HepG2 (cell line): ENCODE results near the gene SLC25A46. TPM values are rescaled to one million over a fixed set of nuclear protein-coding genes. Genes with fewer than 3 reads are reported as not detected.

Source experiments
- ATAC-seq: fragments of 200-7000 bp; cut with Tn5 transposase; 3 replicates; pipeline ENCODE4 v1.9.1; 2020; ENCODE audit warnings: mild to moderate bottlenecking, moderate library complexity
- BruUV-seq: library from RNA; stranded (reverse); fragments of 400-500 nt; replicated peaks from 2 replicates; lab custom pipeline; 2021; lab: Mats Ljungman, UMichigan
- CTCF ChIA-PET: fragments of 300-600 bp; formaldehyde crosslinking; extraction: SDS; loops from one replicate; lab custom pipeline; 2021; ENCODE audit warnings: low total read pairs, inconsistent platforms, low intra/inter-chr PET ratio; lab: Yijun Ruan, JAX
- POLR2A ChIA-PET: fragments of 350-600 bp; sonication (Branson Sonifier 250); formaldehyde crosslinking; loops from one replicate; lab custom pipeline; 2020; ENCODE audit warnings: antibody characterized with exemption, inconsistent platforms; lab: Yijun Ruan, JAX
- DNase-seq: peaks from one replicate; pipeline ENCODE4 v3.0.0-alpha.2; 2015; ENCODE audit warnings: low spot score
- FAIRE-seq: peaks from 3 replicates; lab custom pipeline; 2011; peaks lifted over from hg19 to GRCh38; lab: Jason Lieb, UNC
- H2AFZ ChIP-seq: one replicate; pipeline ENCODE4 v1.6.1; 2011; ENCODE audit warnings: low read length, inconsistent platforms
- H3K27ac ChIP-seq: fragments of 300-600 bp; 3 replicates; pipeline ENCODE4 v1.8.0; 2011; ENCODE audit warnings: mixed run types, mild to moderate bottlenecking, mixed read lengths, low read length, inconsistent platforms; ENCODE audit not compliant: insufficient read depth; ENCODE audit errors: extremely low read length
- H3K27me3 ChIP-seq, 2 experiments: fragments of 200-600 bp in 1 of 2; 2 replicates in 1 of 2; 3 replicates in 1 of 2; pipeline versions ENCODE4 v1.6.0 to v1.8.0; 2011; ENCODE audit warnings: low read length in 2 of 2, mild to moderate bottlenecking in 2 of 2, moderate library complexity in 2 of 2, inconsistent platforms in 1 of 2; ENCODE audit not compliant: insufficient read depth in 2 of 2, control insufficient read depth in 1 of 2
- H3K36me3 ChIP-seq, 2 experiments: fragments of 200-600 bp in 1 of 2; replicated peaks in 1 of 2; 2 replicates in 1 of 2; 3 replicates in 1 of 2; pipeline versions ENCODE4 v1.5.1 to v1.8.0; 2011; ENCODE audit warnings: low read length in 2 of 2, inconsistent platforms in 1 of 2; ENCODE audit not compliant: insufficient read depth in 2 of 2, control insufficient read depth in 1 of 2
- H3K4me1 ChIP-seq: 2 replicates; pipeline ENCODE4 v1.5.1; 2012; ENCODE audit warnings: low read length, inconsistent platforms; ENCODE audit not compliant: insufficient read depth
- H3K4me2 ChIP-seq: 2 replicates; pipeline ENCODE4 v1.6.0; 2011; ENCODE audit warnings: low read depth, low read length, inconsistent platforms
- H3K4me3 ChIP-seq, 3 experiments: fragments of 200-600 bp in 1 of 3; sonication (generic), shearing (Covaris generic) in 1 of 3; replicated peaks in 1 of 3; 2 replicates each; pipeline ENCODE4 v1.5.1; 2011 to 2016; ENCODE audit warnings: low read length in 3 of 3, inconsistent platforms in 2 of 3, low read depth in 2 of 3, mild to moderate bottlenecking in 2 of 3, control low read depth in 1 of 3, mixed read lengths in 1 of 3; ENCODE audit not compliant: insufficient read depth in 1 of 3
- H3K79me2 ChIP-seq: one replicate; pipeline ENCODE4 v1.6.1; 2011; ENCODE audit warnings: low read length, inconsistent platforms; ENCODE audit not compliant: insufficient read depth
- H3K9ac ChIP-seq: 2 replicates; pipeline ENCODE4 v1.6.0; 2011; ENCODE audit warnings: mild to moderate bottlenecking, low read depth, low read length, inconsistent platforms; ENCODE audit not compliant: insufficient read depth
- H3K9me3 ChIP-seq: 2 replicates; pipeline ENCODE4 v1.5.1; 2012; ENCODE audit warnings: mild to moderate bottlenecking, low read length
- H4K20me1 ChIP-seq: 2 replicates; pipeline ENCODE4 v1.6.0; 2011; ENCODE audit warnings: inconsistent platforms, mild to moderate bottlenecking, low read length, moderate library complexity; ENCODE audit not compliant: insufficient read depth
- BCL6 ChIP-seq: IDR thresholded peaks from 2 replicates; pipeline ENCODE4 v1.6.1; 2016; ENCODE audit warnings: missing genetic modification reagents, missing compliant biosample characterization
- E2F5 ChIP-seq: sonication (generic); formaldehyde crosslinking; conservative IDR thresholded peaks from 2 replicates; pipeline ENCODE4 v1.4.0; 2020; ENCODE audit warnings: missing genetic modification reagents
- GATAD2A ChIP-seq: IDR thresholded peaks from 2 replicates; pipeline ENCODE4 v1.6.1; 2016
- HDAC1 ChIP-seq: sonication (generic); formaldehyde crosslinking; IDR thresholded peaks from 2 replicates; pipeline ENCODE4 v1.5.1; 2020; ENCODE audit warnings: mild to moderate bottlenecking, missing genetic modification reagents
- HDAC6 ChIP-seq: fragments of 200-600 bp; sonication (generic); IDR thresholded peaks from 2 replicates; pipeline ENCODE4 v1.7.0; 2017; ENCODE audit warnings: mild to moderate bottlenecking, antibody characterized with exemption, low read length, low read depth
- HMG20A ChIP-seq: IDR thresholded peaks from 2 replicates; pipeline ENCODE4 v1.6.1; 2016; ENCODE audit warnings: borderline replicate concordance
- NFRKB ChIP-seq: fragments of 450-650 bp; IDR thresholded peaks from 2 replicates; pipeline ENCODE4 v1.6.1; 2017
- WGBS: methylation state at CpG from one replicate; pipeline ENCODE4 v1.1.6; 2017; ENCODE audit warnings: low lambda C conversion rate; 5-methylcytosine and 5-hydroxymethylcytosine counted together
- in situ Hi-C: cut with HindIII; loops from 2 replicates; pipeline ENCODE4 v1.10.0; 2017; ENCODE audit warnings: low pct_unique_long_range_greater_than_20kb; ENCODE audit not compliant: extremely low pct_ligation_motif_present
- intact Hi-C: fragments of 100-400 bp; cut with micrococcal nuclease; formaldehyde crosslinking; loops from one replicate; pipeline ENCODE4 v1.10.0; 2022; ENCODE audit not compliant: unreplicated experiment
- polyA plus RNA-seq, 8 experiments: library from polyadenylated mRNA; depleted of rRNA in 3 of 8; stranded (reverse) in 7 of 8; unstranded in 1 of 8; fragments of >200 nt; fragmentation: Illumina TruSeq in 4 of 8; extraction: Trizol in 4 of 8; gene quantifications; 2 replicates each; pipeline versions ENCODE4 v1.2.1 to v1.2.3, GENCODE V29; 2011 to 2016; ENCODE audit warnings: low read depth in 4 of 8, missing spikeins in 1 of 8, mixed read lengths in 1 of 8; ENCODE audit not compliant: insufficient read depth in 1 of 8
- total RNA-seq, 5 experiments: library from RNA; depleted of rRNA; stranded (reverse); fragments of >200 nt; fragmentation: Illumina TruSeq; extraction: Trizol; gene quantifications; 2 replicates each; pipeline ENCODE4 v1.2.3, GENCODE V29; 2016; ENCODE audit warnings: low read depth in 1 of 5
- TF ChIP-seq, protein P1 (sequence below): IDR thresholded peaks from 2 replicates; pipeline ENCODE4 v1.4.0; 2020; ENCODE audit warnings: mild to moderate bottlenecking, missing genetic modification reagents
- TF ChIP-seq, protein P2 (sequence below): IDR thresholded peaks from 2 replicates; pipeline ENCODE4 v1.6.1; 2016; ENCODE audit warnings: low read depth, missing genetic modification reagents, missing compliant biosample characterization
- TF ChIP-seq, protein P3 (sequence below): IDR thresholded peaks from 2 replicates; pipeline ENCODE4 v1.6.1; 2016; ENCODE audit warnings: low read depth

Gene SLC25A46
- total and polyA plus RNA-seq, 2 of the 13 experiments (the other 11 are each of a cell fraction or from before 2014, with no cell fraction given) = 14.2 to 34.6 TPM

- no peaks in the 10 kb centered on the region; a peak in 1 of 5 replicates for H3K27me3 ChIP-seq
- in situ Hi-C loops (no loop called here), intact Hi-C loops (no loop called here)
- no peak overlapping the region for H2AFZ ChIP-seq
- no peak overlapping the region for H3K9ac ChIP-seq
- ChIA-PET CTCF (no interaction called here), POLR2A (no interaction called here)
- no peak overlapping the region for H3K27ac ChIP-seq
- FAIRE-seq = no peak
- no peak overlapping the region for H3K4me3 ChIP-seq
- WGBS = 1% methylated on average over 3 of the region's 3 CpGs
- BruUV-seq = no TSS peak
- H3K36me3 ChIP-seq = no peaks in the 10 kb centered on the region
- no peak overlapping the region for H3K4me2 ChIP-seq
- H3K79me2 ChIP-seq = no peaks in the 10 kb centered on the region
- peak; percentile 1 for DNase-seq
- H3K4me1 ChIP-seq = no peaks in the 10 kb centered on the region
- no peaks in the 10 kb centered on the region for H3K9me3 ChIP-seq
- no peak for TF ChIP-seq E2F5 (CRISPR knock-in tag)
- TF ChIP-seq, protein P1, sequence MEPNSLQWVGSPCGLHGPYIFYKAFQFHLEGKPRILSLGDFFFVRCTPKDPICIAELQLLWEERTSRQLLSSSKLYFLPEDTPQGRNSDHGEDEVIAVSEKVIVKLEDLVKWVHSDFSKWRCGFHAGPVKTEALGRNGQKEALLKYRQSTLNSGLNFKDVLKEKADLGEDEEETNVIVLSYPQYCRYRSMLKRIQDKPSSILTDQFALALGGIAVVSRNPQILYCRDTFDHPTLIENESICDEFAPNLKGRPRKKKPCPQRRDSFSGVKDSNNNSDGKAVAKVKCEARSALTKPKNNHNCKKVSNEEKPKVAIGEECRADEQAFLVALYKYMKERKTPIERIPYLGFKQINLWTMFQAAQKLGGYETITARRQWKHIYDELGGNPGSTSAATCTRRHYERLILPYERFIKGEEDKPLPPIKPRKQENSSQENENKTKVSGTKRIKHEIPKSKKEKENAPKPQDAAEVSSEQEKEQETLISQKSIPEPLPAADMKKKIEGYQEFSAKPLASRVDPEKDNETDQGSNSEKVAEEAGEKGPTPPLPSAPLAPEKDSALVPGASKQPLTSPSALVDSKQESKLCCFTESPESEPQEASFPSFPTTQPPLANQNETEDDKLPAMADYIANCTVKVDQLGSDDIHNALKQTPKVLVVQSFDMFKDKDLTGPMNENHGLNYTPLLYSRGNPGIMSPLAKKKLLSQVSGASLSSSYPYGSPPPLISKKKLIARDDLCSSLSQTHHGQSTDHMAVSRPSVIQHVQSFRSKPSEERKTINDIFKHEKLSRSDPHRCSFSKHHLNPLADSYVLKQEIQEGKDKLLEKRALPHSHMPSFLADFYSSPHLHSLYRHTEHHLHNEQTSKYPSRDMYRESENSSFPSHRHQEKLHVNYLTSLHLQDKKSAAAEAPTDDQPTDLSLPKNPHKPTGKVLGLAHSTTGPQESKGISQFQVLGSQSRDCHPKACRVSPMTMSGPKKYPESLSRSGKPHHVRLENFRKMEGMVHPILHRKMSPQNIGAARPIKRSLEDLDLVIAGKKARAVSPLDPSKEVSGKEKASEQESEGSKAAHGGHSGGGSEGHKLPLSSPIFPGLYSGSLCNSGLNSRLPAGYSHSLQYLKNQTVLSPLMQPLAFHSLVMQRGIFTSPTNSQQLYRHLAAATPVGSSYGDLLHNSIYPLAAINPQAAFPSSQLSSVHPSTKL = peak; percentile 34; the same call in 1 of the 2 replicates
- TF ChIP-seq NFRKB = no peak
- TF ChIP-seq HMG20A = peak; percentile 18; the same call in 1 of the 2 replicates
- TF ChIP-seq, protein P2, sequence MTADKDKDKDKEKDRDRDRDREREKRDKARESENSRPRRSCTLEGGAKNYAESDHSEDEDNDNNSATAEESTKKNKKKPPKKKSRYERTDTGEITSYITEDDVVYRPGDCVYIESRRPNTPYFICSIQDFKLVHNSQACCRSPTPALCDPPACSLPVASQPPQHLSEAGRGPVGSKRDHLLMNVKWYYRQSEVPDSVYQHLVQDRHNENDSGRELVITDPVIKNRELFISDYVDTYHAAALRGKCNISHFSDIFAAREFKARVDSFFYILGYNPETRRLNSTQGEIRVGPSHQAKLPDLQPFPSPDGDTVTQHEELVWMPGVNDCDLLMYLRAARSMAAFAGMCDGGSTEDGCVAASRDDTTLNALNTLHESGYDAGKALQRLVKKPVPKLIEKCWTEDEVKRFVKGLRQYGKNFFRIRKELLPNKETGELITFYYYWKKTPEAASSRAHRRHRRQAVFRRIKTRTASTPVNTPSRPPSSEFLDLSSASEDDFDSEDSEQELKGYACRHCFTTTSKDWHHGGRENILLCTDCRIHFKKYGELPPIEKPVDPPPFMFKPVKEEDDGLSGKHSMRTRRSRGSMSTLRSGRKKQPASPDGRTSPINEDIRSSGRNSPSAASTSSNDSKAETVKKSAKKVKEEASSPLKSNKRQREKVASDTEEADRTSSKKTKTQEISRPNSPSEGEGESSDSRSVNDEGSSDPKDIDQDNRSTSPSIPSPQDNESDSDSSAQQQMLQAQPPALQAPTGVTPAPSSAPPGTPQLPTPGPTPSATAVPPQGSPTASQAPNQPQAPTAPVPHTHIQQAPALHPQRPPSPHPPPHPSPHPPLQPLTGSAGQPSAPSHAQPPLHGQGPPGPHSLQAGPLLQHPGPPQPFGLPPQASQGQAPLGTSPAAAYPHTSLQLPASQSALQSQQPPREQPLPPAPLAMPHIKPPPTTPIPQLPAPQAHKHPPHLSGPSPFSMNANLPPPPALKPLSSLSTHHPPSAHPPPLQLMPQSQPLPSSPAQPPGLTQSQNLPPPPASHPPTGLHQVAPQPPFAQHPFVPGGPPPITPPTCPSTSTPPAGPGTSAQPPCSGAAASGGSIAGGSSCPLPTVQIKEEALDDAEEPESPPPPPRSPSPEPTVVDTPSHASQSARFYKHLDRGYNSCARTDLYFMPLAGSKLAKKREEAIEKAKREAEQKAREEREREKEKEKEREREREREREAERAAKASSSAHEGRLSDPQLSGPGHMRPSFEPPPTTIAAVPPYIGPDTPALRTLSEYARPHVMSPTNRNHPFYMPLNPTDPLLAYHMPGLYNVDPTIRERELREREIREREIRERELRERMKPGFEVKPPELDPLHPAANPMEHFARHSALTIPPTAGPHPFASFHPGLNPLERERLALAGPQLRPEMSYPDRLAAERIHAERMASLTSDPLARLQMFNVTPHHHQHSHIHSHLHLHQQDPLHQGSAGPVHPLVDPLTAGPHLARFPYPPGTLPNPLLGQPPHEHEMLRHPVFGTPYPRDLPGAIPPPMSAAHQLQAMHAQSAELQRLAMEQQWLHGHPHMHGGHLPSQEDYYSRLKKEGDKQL (CRISPR knock-in tag) = no peak
- TF ChIP-seq BCL6 (CRISPR knock-in tag) = peak; percentile 47; the same call in 1 of the 2 replicates
- TF ChIP-seq HDAC6 = no peak
- TF ChIP-seq GATAD2A (CRISPR knock-in tag) = 0 out of 2 replicates have a peak, but pooled peaks have one; percentile 11
- TF ChIP-seq HDAC1 (CRISPR knock-in tag) = no peak
- TF ChIP-seq, protein P3, sequence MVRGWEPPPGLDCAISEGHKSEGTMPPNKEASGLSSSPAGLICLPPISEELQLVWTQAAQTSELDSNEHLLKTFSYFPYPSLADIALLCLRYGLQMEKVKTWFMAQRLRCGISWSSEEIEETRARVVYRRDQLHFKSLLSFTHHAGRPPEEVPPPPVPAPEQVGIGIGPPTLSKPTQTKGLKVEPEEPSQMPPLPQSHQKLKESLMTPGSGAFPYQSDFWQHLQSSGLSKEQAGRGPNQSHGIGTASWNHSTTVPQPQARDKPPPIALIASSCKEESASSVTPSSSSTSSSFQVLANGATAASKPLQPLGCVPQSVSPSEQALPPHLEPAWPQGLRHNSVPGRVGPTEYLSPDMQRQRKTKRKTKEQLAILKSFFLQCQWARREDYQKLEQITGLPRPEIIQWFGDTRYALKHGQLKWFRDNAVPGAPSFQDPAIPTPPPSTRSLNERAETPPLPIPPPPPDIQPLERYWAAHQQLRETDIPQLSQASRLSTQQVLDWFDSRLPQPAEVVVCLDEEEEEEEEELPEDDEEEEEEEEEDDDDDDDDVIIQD (CRISPR knock-in tag) = no peak
- TF ChIP-seq, all 625 proteins: peak for 4
- no peaks in the 10 kb centered on the region for H4K20me1 ChIP-seq
- no peak for ATAC-seq
These were observed 36.1 kb upstream of the SLC25A46 start for GRCh38 chr5:110702704-110703103.
